Hepatocyte (in vitro differentiated cells): Measurements from ENCODE around the gene DNAJC21. TPM values are rescaled to one million over a fixed set of nuclear protein-coding genes. Genes with fewer than 3 reads are reported as not detected.

Source experiments
- DNase-seq: peaks from one replicate; pipeline ENCODE4 v3.0.0-alpha.2; 2016; ENCODE audit warnings: low spot score
- H2AFZ ChIP-seq: fragments of 200-600 bp; sonication (generic); 2 replicates; pipeline ENCODE4 v1.6.0; 2016; ENCODE audit warnings: antibody characterized with exemption, mild to moderate bottlenecking
- H3K27ac ChIP-seq: fragments of 200-600 bp; sonication (generic); 2 replicates; pipeline ENCODE4 v1.5.1; 2016; ENCODE audit warnings: mild to moderate bottlenecking
- H3K27me3 ChIP-seq: fragments of 200-600 bp; sonication (generic); 2 replicates; pipeline ENCODE4 v1.6.1; 2016
- H3K36me3 ChIP-seq: fragments of 200-600 bp; sonication (generic); replicated peaks from 2 replicates; pipeline ENCODE4 v1.5.1; 2016; ENCODE audit warnings: low read depth; ENCODE audit not compliant: insufficient read depth
- H3K4me1 ChIP-seq: fragments of 200-600 bp; sonication (generic); 2 replicates; pipeline ENCODE4 v1.5.1; 2016; ENCODE audit warnings: mild to moderate bottlenecking, moderate library complexity; ENCODE audit not compliant: insufficient read depth
- H3K4me2 ChIP-seq: fragments of 200-600 bp; sonication (generic); 2 replicates; pipeline ENCODE4 v1.6.0; 2016
- H3K4me3 ChIP-seq: fragments of 200-600 bp; sonication (generic); 2 replicates; pipeline ENCODE4 v1.5.1; 2016; ENCODE audit warnings: mild to moderate bottlenecking
- H3K79me2 ChIP-seq: fragments of 200-600 bp; sonication (generic); 2 replicates; pipeline ENCODE4 v1.6.0; 2017; ENCODE audit warnings: mild to moderate bottlenecking
- H3K9me2 ChIP-seq: fragments of 200-600 bp; sonication (generic); replicated peaks from 2 replicates; pipeline ENCODE4 v1.6.0; 2017; ENCODE audit warnings: mild to moderate bottlenecking; ENCODE audit not compliant: insufficient read depth
- H3K9me3 ChIP-seq: fragments of 200-600 bp; sonication (generic); 2 replicates; pipeline ENCODE4 v1.5.1; 2016; ENCODE audit warnings: low read depth, mild to moderate bottlenecking
- H4K20me1 ChIP-seq: fragments of 200-600 bp; sonication (generic); 2 replicates; pipeline ENCODE4 v1.6.0; 2016; ENCODE audit warnings: mild to moderate bottlenecking; ENCODE audit not compliant: insufficient read depth, poor library complexity, severe bottlenecking
- EZH2 ChIP-seq: fragments of 200-600 bp; sonication (generic); IDR thresholded peaks from 2 replicates; pipeline ENCODE4 v1.6.1; 2016; ENCODE audit warnings: antibody characterized with exemption, mild to moderate bottlenecking, borderline replicate concordance
- EZH2phosphoT487 ChIP-seq: fragments of 200-600 bp; sonication (generic); IDR thresholded peaks from one replicate; pipeline ENCODE4 v1.6.1; 2018; ENCODE audit warnings: antibody characterized with exemption, mild to moderate bottlenecking, low read depth, moderate library complexity; ENCODE audit not compliant: unreplicated experiment, severe bottlenecking
- WGBS: methylation state at CpG from one replicate; pipeline ENCODE4 v1.1.6; 2016; ENCODE audit warnings: low lambda C conversion rate; ENCODE audit errors: missing lambda C conversion rate; 5-methylcytosine and 5-hydroxymethylcytosine counted together
- polyA plus RNA-seq: library from polyadenylated mRNA; unstranded; fragments of >200 nt; fragmentation: Nextera tagmentation; extraction: Ambion mirVana; gene quantifications from 2 replicates; pipeline ENCODE4 v1.2.1, GENCODE V29; 2016
- total RNA-seq: library from RNA; depleted of rRNA; stranded (reverse); fragments of >200 nt; gene quantifications from 2 replicates; pipeline ENCODE4 v1.2.3, GENCODE V29; 2014
- TF ChIP-seq, protein P1 (sequence below): fragments of 200-600 bp; sonication (generic); IDR thresholded peaks from 2 replicates; pipeline ENCODE4 v1.5.1; 2016; ENCODE audit warnings: antibody characterized with exemption, mild to moderate bottlenecking; ENCODE audit not compliant: poor library complexity

DNAJC21 gene
- total and polyA plus RNA-seq, 2 experiments from 2014 or later, result 29.1 to 39.5 TPM

DNA sequence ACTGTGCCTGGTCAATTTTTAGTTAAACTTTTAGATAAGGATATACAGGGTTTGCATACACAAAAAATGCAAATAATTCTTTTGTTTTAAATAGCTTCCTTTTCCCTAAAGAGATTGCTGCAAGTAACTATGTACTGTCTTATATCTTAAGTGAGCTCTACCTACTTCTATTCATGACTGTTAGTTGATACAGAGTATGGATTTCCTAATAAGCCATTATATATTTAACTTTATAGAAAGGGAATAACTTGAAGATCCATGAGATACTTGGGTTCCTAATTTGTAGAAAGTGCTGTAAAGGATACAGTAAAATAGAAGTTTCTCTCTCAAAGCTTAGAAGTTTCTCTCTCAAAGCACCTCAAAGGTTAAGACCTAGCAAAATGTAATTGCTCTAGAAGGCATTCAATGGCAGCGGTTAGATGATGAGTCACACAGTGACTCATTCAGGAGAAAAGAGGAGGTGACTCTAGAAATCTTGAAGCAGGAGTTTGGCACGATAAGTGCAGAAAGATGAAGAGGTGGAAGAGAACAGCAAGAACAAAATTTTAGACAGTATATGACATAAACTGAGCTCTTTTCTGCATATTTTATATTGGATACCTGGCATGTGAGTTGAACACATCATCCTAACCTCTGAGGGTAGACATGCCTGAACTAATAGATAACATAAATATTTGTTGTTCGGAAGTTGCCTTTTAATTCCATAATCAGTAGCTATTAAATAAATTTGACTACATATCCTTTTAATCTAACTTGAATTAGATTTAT, 5.5 kb upstream of the DNAJC21 start:
- peak overlapping the region; percentile 7 for H3K4me2 ChIP-seq
- H3K36me3 ChIP-seq, result no peaks in the 10 kb centered on the region
- no peaks in the 10 kb centered on the region for H4K20me1 ChIP-seq
- no peak overlapping the region for H3K4me3 ChIP-seq
- TF ChIP-seq EZH2 (no peak), EZH2phosphoT487 (no peak)
- TF ChIP-seq, protein P1, sequence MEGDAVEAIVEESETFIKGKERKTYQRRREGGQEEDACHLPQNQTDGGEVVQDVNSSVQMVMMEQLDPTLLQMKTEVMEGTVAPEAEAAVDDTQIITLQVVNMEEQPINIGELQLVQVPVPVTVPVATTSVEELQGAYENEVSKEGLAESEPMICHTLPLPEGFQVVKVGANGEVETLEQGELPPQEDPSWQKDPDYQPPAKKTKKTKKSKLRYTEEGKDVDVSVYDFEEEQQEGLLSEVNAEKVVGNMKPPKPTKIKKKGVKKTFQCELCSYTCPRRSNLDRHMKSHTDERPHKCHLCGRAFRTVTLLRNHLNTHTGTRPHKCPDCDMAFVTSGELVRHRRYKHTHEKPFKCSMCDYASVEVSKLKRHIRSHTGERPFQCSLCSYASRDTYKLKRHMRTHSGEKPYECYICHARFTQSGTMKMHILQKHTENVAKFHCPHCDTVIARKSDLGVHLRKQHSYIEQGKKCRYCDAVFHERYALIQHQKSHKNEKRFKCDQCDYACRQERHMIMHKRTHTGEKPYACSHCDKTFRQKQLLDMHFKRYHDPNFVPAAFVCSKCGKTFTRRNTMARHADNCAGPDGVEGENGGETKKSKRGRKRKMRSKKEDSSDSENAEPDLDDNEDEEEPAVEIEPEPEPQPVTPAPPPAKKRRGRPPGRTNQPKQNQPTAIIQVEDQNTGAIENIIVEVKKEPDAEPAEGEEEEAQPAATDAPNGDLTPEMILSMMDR, result no peak
- no peaks in the 10 kb centered on the region for H3K9me2 ChIP-seq
- DNase-seq, result peak; percentile 63
- H3K27me3 ChIP-seq, result no peaks in the 10 kb centered on the region
- no peaks in the 10 kb centered on the region for H3K9me3 ChIP-seq
- H2AFZ ChIP-seq, result no peak overlapping the region
- peaks cover 4% of the 10 kb centered on the region for H3K4me1 ChIP-seq
- peak overlapping the region; percentile 67 for H3K27ac ChIP-seq
- peaks cover 25% of the 10 kb centered on the region for H3K79me2 ChIP-seq
- 52% methylated on average over 3 of the region's 3 CpGs for WGBS

DNA sequence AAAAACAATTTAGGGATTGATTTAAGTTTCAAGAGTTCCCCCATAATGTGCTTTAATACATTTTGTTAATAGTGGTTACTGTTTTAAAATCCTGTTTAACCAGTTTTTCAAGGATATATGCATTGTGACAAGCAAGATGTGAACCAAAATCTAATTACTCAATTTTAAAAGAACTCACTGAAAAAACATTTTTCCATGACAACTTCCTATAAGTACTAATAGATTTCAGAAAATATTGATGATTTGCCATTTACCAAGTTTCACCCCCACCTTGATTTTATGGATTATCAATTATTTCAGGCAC, 4.9 kb upstream of the DNAJC21 start:
- Histone ChIP-seq H3K9me3 (no peaks in the 10 kb centered on the region), H3K4me1 (peaks cover 4% of the 10 kb centered on the region), H3K79me2 (peaks cover 19% of the 10 kb centered on the region), H3K4me2 (no peak overlapping the region), H2AFZ (no peak overlapping the region), H3K27ac (peak overlapping the region; percentile 33), H3K4me3 (no peak overlapping the region), H3K27me3 (no peaks in the 10 kb centered on the region), H3K36me3 (no peaks in the 10 kb centered on the region), H3K9me2 (no peaks in the 10 kb centered on the region), H4K20me1 (no peaks in the 10 kb centered on the region)
- no peak for TF ChIP-seq EZH2phosphoT487
- TF ChIP-seq, protein P1, result no peak
- TF ChIP-seq EZH2, result no peak
- DNase-seq, result no peak

DNA sequence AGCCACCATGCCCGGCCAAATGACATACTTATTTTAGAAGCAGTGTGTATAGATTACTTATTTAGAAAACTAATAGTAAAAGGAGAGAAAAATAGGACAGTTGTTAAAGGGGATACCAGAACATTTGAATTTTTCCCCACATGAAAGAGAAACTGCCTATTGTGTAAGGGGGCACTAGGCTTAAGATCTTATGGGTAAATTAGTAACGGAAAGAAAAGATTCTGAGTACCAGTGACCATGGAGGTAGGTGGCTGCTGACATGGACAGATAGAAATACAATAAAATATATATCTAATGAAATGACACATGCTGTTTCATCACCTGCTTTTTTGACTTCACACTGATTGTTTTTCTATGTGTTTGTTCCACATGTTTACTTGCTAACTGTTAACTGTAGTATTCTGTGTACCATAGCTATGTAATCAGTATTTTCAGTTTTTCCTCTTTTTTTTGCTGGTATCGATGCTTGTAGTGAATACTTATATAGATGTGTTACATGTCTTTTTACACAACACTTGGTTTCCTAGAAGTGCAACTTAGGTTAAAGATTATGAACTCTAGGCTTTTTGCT, 3.0 kb upstream of the DNAJC21 start:
- Histone ChIP-seq H3K9me2 (no peaks in the 10 kb centered on the region), H3K4me3 (no peak overlapping the region), H3K27me3 (no peaks in the 10 kb centered on the region), H3K9me3 (no peaks in the 10 kb centered on the region), H2AFZ (no peak overlapping the region), H3K79me2 (peaks cover 19% of the 10 kb centered on the region), H3K4me2 (no peak overlapping the region), H4K20me1 (peaks cover 9% of the 10 kb centered on the region), H3K4me1 (peaks cover 11% of the 10 kb centered on the region), H3K27ac (no peak overlapping the region), H3K36me3 (no peaks in the 10 kb centered on the region)
- 97% methylated on average over 3 of the region's 3 CpGs for WGBS
- TF ChIP-seq, protein P1, result no peak
- TF ChIP-seq EZH2phosphoT487 (no peak), EZH2 (no peak)
- DNase-seq, result no peak
